G401.6 (cell line): ENCODE data around the gene EFEMP2.
A peak's percentile ranks its signal among the peaks of the same experiment; 100 is the strongest.

Source experiments
- FAIRE-seq: peaks from 2 replicates; lab custom pipeline; 2012; peaks lifted over from hg19 to GRCh38; lab: Jason Lieb, UNC

EFEMP2 gene

DNA sequence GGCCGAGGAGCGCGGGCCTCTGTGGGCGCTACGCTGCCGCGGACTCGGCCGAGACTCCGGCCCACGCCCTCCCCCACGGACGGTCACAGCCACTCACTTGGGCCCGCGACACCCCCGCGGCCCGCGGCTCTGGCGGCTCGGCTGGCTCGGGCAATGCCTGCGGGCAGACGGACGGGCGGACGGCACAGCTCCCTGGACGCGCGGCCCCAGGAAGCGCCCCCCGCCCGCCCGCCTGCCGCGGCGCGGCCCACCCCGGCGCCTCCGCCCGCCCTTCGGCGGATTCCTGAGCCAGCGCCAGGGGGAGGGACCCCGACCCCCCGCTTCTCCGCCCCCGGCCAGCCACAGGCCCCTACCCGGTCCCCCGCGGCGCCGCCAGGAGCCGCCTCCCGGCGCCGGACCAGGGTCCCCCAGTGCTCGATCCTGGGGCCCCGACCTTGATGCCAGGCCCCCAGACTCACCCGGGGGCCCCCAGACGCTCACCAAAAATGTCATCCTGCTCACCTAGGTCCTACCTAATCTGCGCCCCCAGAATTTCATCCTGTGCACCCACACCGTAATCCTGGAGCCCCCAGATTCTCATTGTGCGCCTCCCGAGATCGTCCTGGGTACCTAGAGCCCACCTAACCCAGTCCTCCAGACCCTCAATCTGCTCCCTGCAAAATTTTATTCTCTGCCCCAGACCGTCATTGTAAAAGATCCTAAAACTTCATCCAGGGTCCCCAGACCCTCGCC lies at the start of gene EFEMP2:
TSS of gene EFEMP2 (minus strand) at position 215 of the 732 bp plus-strand sequence. CDS start 446 bp downstream, outside the sequence.
- FAIRE-seq, result no peak

DNA sequence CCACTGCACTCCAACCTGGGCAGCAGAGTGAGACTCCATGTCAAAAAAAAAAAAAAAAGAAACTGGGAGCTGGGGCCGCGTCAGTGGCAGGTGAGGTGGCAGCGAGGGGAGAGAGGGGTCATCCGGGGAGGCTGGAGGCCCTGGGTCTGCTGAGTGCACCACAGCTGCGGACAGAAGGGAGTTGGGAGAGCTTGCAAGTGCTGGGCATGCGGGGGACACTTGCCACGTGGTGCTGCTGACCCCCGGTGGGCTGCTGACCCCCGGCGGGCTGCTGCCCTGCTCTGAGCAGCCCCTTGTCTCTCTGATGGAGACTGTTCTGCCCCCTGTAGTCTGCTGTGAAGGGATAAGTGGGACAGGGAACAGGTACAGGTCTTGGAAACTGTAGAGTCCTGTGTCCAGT lies 49.3 kb upstream of the EFEMP2 start:
- no peak for FAIRE-seq

DNA sequence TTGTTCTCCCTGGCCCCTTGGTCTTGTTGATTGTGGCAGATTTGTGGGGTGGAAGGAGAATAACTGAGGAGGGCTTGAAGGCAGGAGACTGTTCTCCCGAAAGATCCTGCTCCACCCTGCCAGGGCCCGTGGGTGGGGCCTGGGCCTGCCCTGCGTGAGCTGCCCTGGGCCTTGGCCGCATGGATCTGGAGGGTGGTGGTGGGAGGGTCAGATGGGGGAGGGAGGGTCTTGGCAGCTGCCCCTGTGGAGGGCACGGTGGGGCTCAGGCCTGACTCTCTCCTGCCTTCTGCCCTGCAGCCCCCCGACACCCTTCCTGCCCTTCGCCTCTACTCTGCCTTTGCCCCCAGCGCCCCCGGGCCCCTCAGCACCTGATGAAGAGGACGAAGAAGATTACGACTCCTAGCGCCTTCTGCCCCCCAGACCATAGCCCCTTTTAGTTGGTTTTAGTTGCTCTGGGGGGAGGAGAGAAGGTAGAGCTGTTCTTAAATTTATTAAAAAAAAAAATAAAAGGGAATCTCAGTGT lies 48.5 kb upstream of the EFEMP2 start:
- no peak for FAIRE-seq

DNA sequence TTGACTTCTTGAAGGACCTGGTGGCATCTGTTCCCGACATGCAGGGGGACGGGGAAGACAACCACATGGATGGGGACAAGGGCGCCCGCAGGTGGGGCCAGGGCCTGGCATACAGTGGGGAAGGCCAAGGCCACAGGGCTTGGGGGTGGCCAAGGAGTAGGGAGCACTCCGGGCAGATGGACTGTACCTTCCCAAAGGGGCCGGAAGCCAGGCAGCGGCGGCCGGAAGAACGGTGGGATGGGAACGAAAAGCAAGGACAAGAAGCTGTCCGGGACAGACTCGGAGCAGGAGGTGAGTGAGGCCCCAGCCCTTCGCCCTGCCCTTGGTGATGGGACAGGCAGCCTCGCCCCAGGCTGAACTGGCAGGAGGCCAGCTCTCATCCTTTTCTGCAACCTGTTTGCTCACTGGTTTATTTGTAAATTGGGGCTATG lies 47.8 kb upstream of the EFEMP2 start:
- no peak for FAIRE-seq

DNA sequence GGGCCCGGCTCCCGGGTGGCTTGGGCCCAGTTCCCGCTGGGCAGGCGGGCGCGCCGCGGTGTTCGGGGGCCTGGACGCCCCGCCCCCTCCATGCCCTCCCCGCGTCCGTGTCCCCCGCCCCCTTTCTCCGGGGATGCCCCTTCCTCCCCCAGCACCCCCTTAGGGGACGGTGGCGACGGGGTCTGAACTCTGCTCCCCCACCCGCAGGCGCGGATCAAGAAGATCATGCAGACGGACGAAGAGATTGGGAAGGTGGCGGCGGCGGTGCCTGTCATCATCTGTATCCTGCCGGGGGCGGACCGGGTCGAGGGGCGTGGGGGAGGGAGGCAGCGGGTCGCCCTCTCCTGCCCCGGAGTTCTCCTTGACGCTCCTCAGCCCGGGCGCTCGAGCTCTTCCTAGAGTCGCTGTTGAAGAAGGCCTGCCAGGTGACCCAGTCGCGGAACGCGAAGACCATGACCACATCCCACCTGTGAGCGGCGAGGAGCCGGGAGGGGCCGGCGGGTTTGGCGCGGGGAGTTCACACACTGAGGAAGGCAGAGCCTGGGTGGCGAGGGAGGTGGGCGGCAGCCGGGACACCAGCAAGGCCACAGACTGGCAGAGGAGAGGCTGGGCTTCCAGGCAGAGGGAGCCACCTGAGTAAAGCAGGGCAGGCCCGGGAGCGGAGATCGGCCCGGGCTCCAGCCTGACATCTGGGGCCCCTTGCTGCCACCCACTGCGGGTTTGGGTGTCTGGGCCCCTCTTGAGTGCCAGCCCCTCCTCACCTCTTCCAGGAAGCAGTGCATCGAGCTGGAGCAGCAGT lies 47.2 kb upstream of the EFEMP2 start:
- no peak for FAIRE-seq

DNA sequence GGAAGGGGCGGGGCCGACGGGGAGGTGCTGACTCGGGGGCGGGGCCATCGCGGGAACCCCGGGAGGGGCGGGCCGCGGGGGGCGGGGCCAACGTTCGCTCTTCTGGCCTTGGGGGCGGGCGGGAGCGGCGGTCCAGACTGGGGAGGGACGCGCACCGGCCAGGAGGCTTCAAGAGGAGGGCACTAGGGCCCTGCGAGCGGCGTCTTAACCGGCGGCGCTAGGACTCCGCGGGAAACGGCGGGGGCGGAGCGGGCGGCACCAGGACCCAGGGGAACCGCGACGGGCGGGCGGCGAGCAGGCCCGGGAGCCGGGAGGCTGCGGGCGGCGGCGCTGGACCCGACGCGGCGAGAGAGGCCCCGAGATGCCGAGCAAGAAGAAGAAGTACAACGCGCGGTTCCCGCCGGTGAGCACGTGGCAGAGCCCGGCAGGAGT lies 46.6 kb upstream of the EFEMP2 start, which contains the start of gene DRAP1:
TSS of gene DRAP1 (plus strand) at position 286 of the 432 bp plus-strand sequence. CDS start at position 362, 76 bp downstream.
- no peak for FAIRE-seq

DNA sequence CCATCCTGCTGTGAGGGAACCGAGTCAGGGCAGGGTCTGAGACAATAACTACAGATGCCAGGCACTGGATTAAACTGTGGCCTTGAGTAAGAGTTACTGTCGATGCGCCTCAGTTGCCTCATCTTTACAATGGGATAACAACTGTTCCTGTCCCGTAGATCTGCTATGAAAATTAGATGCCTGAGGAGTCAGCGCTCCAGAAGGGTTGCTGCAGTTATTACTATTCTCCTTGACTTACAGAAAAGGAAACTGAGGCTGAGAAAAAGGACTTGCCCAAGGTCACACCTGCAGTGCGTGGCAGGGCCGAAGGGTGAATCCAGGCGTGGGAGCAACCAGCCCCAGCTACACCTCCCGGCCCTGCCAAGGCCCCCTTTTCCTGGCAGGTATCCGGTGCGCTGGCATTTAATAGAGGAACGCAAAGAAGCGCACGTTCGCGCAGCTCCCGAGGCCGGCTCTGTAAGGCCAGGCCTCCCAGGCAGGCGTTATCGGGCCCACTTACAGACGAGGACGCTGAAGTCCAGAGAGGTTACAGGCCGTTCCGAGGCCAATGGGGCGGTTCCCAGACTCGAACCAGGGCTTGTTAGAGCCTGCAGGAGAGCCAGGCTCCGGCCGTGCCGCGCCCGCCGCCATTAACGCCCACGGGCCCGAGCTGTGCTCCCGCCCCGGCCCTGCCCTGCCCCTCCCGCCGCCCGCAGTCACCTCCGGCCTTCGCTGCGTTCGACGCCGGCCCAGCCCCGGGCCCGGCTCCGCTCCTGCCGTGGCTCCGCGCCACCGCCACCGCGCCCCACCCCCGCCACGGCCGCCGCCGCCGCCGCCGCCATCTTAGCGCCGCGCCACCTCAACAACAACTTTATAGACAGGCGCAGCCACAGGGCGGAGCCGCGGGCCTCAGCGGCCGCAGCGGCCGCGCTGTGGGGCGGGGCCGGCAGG lies 45.9 kb upstream of the EFEMP2 start, which contains the start of gene C11orf68:
TSS of gene C11orf68 (minus strand) at position 852 of the 930 bp plus-strand sequence. CDS start at position 821, 31 bp downstream.
- no peak for FAIRE-seq

DNA sequence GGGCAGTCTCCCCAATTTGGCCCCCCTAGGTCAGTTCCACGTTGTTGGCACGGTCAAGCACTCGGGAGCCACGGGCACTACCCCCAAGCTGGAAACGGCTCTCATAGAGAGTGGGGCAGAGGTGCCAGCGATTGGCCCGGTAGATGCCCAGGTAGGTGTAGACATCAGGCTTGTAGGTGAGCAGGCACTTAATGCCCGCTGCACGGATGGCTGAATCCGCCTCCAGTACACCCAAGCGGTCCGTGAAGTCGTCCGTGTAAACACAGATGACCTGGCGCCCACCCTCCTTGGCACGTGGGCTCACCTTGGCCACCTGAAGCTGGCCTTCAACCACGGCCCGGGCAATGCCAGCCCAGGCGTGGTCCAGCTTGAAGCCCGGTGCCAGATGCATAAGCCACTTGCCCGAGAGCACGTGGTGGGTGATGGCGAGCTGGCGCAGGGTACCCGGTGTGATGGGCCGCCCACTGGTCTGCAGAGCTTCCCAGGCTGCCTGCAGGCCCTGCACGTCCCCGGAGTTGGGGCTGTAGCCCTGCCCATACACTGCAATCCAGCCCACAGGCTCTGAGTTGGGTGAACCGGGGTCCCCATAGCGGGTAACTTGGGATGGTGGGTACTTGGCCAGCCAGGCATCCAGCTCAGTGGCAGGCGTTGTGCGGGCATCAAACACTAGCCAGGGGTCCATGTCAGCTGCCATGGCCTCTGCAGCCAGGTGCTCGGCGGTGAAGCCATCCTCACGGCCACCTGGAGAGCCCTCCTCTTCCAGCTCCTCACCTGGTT lies 45.0 kb upstream of the EFEMP2 start:
- FAIRE-seq, result no peak

DNA sequence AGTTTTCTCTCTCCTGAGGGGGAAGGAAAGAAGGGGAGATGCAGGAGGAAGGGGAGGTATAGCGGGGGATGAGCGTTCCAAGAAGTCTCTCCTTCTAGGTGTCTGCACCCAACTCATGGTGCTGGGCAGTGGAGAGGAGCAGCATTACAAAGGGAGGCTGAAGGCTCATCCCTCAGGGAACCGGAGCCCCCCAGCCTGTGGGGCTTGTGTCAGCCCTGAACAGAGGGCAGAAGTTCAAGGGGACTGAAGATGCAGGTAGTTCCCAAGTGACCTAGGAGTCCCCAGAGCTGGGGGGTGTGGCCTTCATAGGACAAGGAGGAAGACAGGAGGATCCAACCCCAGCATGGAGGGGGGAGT lies 44.5 kb upstream of the EFEMP2 start:
- FAIRE-seq, result no peak

DNA sequence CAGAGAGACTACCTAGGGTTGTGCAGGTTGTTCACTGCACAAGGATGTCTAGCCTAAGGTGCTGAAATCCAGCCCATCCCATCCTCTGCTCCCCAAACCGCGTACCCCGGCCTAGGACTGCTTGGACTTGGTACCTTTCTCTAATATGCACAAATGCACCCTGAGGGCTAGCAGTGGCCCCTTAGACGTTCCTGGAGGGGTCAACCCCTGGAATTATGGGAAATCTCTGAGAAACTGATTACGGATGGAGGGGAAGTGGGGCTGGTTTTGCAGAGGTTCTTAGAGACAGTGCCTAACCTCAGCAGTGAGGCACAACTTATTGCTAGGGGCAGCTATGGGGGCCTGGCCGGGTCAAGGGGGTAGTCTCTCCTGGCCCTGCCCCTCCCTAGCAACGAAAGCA lies 43.8 kb upstream of the EFEMP2 start:
- no peak for FAIRE-seq

DNA sequence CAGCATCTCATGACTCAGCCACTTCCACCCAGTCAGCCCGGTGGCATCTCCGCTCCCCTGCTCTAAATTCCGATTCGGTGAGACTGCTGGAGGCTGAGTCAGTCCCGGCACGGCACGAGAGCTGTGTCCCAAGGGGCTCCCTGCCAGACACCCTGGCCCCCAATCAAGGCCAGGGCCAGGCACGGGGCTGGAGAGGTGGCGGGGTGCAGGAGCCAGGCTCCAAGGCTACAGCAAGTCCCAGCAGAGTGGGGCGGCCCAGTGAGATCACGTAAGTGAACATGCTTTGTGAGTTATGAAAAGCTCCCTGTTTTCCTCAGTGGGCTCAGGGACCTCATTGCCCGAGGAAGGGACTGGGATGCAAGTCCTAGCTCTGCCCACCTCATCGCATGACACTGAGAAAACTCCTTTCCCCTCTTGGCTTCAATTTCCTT lies 43.2 kb upstream of the EFEMP2 start:
- FAIRE-seq, result peak; percentile 97

DNA sequence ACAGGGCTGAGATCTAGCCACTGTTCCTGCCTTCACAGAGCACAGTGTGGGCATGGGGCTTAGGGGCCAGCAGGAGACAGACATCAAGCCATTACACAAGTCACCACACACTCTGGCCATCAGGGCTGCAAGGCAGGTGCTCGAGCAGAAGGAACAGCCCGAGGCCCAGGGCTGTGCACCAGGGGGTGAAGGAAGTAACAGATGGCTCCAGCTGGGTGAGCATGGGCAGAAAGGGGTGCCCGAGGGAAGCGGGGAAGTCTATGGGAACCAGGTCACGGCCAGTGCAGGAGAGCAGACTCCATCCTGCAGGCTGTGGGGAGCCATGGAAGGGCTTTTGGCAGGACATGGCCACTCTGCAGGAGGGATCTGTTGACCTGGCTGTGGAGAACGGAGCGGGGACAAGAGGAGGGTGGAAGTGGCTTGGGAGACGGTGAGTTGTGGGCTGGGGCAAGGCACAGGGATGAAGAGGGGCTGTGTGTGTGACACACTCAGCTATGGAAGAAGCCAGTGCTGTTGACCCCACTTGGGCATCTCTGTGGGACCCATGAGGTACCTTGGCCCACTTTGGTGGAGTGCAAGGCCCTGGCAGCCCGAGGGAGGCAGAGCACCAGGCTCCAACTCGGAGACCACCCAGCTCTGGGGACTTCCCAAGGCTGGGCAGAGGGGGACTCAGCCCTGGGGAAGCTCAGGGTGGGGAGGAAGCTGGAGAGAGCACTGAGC lies 42.7 kb upstream of the EFEMP2 start:
- no peak for FAIRE-seq

DNA sequence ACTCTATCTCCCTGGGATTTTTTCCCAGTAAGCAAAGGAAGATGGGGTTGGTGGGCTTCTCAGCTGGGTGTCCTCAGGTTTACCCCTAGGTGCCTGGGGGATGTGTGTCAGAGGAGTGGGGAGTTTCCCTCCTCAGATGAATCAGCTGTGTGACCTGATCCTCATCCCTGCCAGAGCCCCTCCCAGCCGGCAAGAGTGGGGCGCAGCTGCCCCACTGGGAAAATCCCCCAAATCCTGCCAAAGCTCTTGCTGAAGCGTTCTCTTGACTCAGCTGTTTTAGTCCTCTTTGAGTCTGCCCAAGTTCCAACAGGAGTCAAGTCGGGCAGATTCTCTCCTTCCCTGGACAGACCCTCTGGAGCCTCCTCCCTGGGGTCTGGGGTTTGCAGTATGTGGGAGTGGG lies 40.2 kb upstream of the EFEMP2 start:
- no peak for FAIRE-seq

DNA sequence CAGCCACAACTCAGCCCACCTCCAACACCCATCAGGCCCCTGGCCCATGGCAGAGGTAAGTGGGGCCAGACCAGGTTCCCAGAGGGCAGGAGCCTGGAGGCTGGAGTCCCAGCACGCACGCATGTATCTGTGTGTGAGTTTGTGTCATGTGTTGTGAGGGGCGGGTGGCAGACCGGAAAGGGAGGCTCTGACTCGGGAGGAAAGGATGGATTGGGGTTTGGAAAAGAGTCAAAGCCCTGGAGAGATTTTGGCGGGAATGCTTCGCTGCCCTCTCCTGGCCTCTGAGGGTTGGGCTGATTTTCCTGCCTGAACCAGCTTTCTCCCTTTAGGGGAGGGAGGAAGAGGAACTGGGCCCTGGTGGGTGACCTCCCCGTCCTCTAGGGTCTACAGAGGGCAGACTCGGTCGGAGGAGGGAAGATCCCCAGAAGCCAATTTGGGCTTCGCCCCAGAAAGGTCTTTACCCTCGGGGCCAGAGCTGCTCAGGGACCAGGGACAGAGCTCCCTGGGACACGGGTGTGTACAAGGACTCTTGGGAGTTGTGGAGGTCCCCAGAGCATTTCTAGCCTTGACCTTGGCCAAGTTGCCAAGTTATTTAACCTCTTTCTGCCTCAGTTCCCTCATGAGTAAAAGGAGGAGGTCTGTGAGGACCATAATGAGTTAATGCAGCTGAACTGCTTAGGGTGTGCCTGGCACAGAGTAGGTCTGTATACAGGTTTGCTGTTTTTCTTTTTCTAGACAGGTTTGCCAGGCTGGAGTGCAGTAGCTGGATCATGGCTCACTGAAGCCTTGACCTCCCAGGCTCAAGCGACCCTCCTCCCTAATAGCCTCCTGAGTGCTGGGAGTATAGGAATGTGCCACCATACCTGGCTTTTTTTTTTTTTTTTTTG lies 39.3 kb upstream of the EFEMP2 start:
- peak; percentile 66 for FAIRE-seq

DNA sequence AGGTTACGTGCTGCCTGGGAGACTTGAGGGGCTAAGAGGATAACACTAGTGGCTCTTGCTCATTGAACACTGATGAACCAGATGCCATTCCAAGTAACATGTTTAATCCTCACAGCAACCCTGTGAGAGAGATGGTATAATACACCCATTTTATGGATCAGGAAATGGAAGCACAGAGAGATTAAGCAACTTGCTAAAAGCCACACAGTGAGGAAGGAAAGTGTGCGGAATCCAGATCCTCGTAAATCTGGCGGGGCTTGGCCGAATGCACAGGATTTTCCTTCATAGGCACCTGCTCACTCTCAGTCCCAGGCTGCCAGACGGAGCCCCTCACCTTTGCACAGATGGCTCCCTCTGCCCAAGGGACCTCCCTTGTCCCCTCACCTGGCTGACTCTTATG lies 35.3 kb upstream of the EFEMP2 start:
- no peak for FAIRE-seq

DNA sequence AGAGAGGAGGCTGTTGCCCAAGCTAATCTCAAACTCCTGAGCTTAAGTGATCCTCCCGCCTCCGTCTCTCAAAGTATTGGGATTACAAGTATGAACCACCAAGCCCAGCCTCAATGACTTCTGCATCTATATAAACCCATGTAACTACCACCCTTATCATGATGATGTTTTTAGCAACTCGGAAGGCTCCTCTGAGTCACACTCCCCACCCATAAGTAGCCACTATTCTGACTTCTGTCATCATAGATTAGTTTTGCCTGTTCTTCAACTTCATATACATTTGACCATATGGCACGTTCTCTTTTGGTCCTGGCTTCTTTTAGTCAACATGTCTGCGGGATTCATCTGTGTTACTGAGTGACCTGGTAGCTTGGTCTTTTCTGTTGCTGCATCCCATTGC lies 34.0 kb upstream of the EFEMP2 start:
- FAIRE-seq, result no peak

DNA sequence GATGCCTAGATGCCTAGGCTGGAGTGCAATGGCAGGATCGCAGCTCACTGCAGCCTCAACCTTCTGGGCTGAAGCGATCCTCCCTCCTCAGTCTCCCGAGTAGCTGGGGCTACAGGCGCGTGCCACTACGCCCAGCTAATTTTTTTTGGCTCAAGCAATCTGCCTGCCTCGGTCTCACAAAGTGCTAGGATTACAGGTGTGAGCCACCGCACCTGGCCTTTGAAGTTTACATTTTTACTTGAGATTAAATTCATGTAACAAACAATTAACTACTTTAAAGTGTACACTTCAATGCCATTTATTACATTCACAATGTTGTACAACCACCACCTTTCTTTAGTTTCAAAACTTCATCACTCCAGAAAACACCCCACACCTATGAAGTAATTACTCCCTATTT lies 31.1 kb upstream of the EFEMP2 start:
- no peak for FAIRE-seq

DNA sequence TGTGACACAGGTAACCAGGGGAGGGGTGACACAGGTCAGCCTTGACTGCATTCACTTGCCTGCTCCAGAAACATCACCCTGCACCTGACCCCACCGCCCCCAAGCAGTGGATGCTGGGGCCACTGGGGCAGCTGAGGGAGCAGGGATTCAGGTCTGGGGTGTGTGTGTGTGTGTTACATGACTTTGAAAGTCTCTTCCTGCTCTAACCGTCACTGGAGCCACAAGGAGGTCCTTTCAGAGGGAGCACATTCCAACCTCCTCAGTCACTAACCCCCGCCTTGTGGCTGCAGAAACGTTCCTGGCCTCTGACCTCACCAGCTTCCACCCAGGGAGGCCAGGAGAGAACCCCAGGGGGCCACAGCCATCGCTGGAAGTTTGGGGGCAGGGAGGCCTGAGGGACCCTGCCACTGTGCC lies 30.5 kb upstream of the EFEMP2 start:
- FAIRE-seq, result no peak

DNA sequence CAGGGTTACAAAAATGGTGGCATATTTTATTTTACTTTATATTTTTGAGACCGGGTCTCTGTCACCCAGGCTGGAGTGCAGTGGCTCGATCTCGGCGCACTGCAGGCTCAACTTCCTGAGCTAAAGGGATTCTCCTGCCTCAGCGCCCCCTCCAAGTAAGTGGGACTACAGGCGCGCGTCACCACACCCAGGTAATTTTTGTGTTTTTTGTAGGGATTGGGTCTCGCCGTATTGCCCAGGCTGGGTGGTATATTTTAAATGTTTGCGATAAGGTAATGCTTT lies 28.2 kb upstream of the EFEMP2 start:
- FAIRE-seq, result no peak
